ENCODE data around the gene DCAF4. TPM values are rescaled to one million over a fixed set of nuclear protein-coding genes. Genes with fewer than 3 reads are reported as not detected.

The DCAF4 gene
- polyA plus RNA-seq, 1 of the 3 experiments (the other 2 are of a cell fraction): 17.9 TPM

GRCh38 chr14:72999316-72999715 lies 73.1 kb downstream of the DCAF4 start:
- POLR2A ChIA-PET: no interaction called here
- H3K9me2 ChIP-seq: no peaks in the 10 kb centered on the region
- no peaks in the 10 kb centered on the region for H3F3A ChIP-seq (replicated peaks; ENCODE audit: insufficient read depth)
- no peak overlapping the region for H3K27ac ChIP-seq (ENCODE audit: low read depth in 2 of 2, low read length in 1 of 2)
- H3K9ac ChIP-seq: no peak overlapping the region
- TF ChIP-seq MAX (IDR thresholded peaks at IDR 0.05; ENCODE audit: low read depth): no peak
- TF ChIP-seq PBX3 (IDR thresholded peaks at IDR 0.05): no peak
- TF ChIP-seq SIN3A (IDR thresholded peaks at IDR 0.05; ENCODE audit: borderline replicate concordance, low read depth, low read length): no peak
- no peak for TF ChIP-seq MEF2A (IDR thresholded peaks at IDR 0.05; ENCODE audit: borderline replicate concordance, low read depth)
- no peak for TF ChIP-seq USF1 (IDR thresholded peaks at IDR 0.05; ENCODE audit: borderline replicate concordance, low read depth)
- TF ChIP-seq MXI1 (IDR thresholded peaks at IDR 0.05; ENCODE audit: low read depth, low read length): no peak
- TF ChIP-seq SMC3 (IDR thresholded peaks at IDR 0.05; ENCODE audit: low read depth, low read length): no peak
- no peak for TF ChIP-seq IRF3 (IDR thresholded peaks at IDR 0.05; ENCODE audit: low read depth, low read length)
- TF ChIP-seq USF2 (IDR thresholded peaks at IDR 0.05; ENCODE audit: borderline replicate concordance, low read depth, low read length): no peak
- no peak for TF ChIP-seq CTCF (IDR thresholded peaks at IDR 0.05)
- TF ChIP-seq TAF1 (IDR thresholded peaks at IDR 0.05; ENCODE audit: borderline replicate concordance, low read depth, low read length): no peak
- TF ChIP-seq RXRA (IDR thresholded peaks at IDR 0.05; ENCODE audit: borderline replicate concordance, low read depth): no peak
- peaks cover 31% of the 10 kb centered on the region; the same call in 1 of the 2 replicates for H3K79me2 ChIP-seq (ENCODE audit: insufficient read depth)
- no peaks in the 10 kb centered on the region for H3K9me3 ChIP-seq
- H3K4me2 ChIP-seq: no peak overlapping the region
- H3K4me3 ChIP-seq (ENCODE audit: low read depth in 2 of 2, low read length in 1 of 2): no peak overlapping the region
- no peak overlapping the region for H2AFZ ChIP-seq (ENCODE audit: low read depth)
- CTCF ChIA-PET: interaction anchor here (0.9 kb wide), 1 partner anchor 15 kb away, joined by 3 read pairs; no protein-coding TSS in a partner anchor
- no peaks in the 10 kb centered on the region for H3K4me1 ChIP-seq (ENCODE audit: control insufficient read depth in 1 of 2, insufficient read depth in 2 of 2, low read depth in 1 of 2, low read length in 1 of 2)
- no peaks in the 10 kb centered on the region for H3K27me3 ChIP-seq (ENCODE audit: insufficient read depth)
- WGBS (ENCODE audit: low lambda C conversion rate): 98% methylated on average over 4 of the region's 4 CpGs
- peaks cover 16% of the 10 kb centered on the region for H4K20me1 ChIP-seq (ENCODE audit: insufficient read depth)
- DNase-seq: no peak
- peaks cover 25 to 33% of the 10 kb centered on the region in 2 experiments for H3K36me3 ChIP-seq (replicated peaks in 1 of 2; ENCODE audit: control insufficient read depth in 1 of 2, insufficient read depth in 2 of 2, low read length in 1 of 2)
